ENCODE results near the gene CASK.

DNA sequence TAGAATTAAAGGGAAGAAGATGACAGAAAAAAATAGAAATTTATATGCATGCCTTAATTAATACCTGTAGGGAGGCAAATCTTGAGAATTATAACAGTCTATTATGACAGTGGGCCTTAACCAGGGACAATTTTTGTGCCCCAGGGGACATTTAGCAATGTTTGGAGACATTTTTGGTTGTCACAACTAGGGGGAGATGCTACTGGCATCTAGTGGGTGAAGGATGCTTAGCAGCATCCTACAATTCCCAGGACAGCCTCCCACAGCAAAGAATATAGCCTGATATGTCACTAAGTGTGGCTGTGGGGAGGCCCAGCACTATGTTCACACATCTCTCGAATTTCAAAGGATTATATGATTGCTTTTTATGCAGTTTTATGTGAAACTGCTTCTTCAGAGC lies 188.8 kb downstream of the CASK start:
- TF ChIP-seq POLR2A (IDR thresholded peaks at IDR 0.05; ENCODE audit: low read length) (no peak), GATA1 (IDR thresholded peaks at IDR 0.05; ENCODE audit: low read depth, low read length) (no peak)

All from erythroblast (primary cell).